Measurements from ENCODE around the gene CDH11. TPM values are rescaled to one million over a fixed set of nuclear protein-coding genes. Genes with fewer than 3 reads are reported as not detected.

Gene CDH11
- total RNA-seq, 6 experiments from 2014 or later, result 1.2 to 6.6 (median 3.0) TPM

DNA sequence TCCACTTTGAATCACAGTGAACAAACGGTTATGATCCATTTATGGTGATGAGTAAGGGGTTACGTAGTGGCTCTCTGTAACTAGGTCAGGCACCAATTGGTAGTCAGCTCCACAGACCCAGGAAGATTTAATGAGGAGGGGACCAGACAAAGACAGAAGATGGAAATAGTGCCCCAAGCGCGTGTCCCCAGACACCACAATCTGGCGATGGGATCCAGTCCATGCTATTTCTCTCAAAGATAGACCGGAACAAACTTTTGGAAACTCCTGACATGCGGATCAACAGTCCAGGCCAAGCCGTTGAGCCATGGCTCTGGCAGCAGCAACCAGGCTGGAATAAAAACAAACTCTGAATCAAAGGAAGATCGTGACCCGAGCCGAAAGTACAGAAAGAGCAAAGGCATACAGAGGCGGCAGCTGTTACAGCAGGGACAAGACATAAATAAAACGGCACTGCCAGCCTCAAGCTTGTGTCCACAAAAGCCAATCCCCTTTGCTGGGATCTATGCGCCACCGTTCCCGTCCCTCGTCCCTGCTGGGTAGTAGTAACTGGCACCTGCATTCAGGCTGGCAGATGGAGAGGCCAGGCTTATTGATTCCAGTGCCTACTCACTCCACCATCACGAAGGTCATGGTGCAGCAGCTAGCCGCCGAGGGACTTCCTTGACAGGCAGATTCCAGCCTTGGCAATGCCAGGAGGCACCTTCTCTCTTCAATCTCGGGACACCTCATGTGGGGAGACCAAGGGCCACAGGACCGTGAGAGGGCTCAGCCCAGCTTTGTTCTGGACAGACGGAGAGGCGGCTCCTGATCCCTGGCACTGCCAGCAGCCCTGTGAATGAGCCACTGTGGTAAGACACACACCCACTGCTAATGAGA is 50.2 kb downstream of the CDH11 start:
- Histone ChIP-seq H3K4me1 (no peaks in the 10 kb centered on the region), H3K27me3 (no peaks in the 10 kb centered on the region), H3K9me3 (no peaks in the 10 kb centered on the region), H3K4me3 (no peak overlapping the region), H3K27ac (no peak overlapping the region), H3K36me3 (no peaks in the 10 kb centered on the region)
- TF ChIP-seq, protein P1, sequence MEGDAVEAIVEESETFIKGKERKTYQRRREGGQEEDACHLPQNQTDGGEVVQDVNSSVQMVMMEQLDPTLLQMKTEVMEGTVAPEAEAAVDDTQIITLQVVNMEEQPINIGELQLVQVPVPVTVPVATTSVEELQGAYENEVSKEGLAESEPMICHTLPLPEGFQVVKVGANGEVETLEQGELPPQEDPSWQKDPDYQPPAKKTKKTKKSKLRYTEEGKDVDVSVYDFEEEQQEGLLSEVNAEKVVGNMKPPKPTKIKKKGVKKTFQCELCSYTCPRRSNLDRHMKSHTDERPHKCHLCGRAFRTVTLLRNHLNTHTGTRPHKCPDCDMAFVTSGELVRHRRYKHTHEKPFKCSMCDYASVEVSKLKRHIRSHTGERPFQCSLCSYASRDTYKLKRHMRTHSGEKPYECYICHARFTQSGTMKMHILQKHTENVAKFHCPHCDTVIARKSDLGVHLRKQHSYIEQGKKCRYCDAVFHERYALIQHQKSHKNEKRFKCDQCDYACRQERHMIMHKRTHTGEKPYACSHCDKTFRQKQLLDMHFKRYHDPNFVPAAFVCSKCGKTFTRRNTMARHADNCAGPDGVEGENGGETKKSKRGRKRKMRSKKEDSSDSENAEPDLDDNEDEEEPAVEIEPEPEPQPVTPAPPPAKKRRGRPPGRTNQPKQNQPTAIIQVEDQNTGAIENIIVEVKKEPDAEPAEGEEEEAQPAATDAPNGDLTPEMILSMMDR (IDR thresholded peaks at IDR 0.05), result no peak
- TF ChIP-seq POLR2A (IDR thresholded peaks at IDR 0.05), result no peak
- ATAC-seq (peak in 2 of 4 donors; percentile 10), DNase-seq (no peak)
- WGBS (ENCODE audit: insufficient coverage, low coverage, low lambda C conversion rate, missing lambda C conversion rate), result 58% methylated on average over 10 of the region's 24 CpGs
- intact Hi-C loops (cut with DNase I), result no loop called here

DNA sequence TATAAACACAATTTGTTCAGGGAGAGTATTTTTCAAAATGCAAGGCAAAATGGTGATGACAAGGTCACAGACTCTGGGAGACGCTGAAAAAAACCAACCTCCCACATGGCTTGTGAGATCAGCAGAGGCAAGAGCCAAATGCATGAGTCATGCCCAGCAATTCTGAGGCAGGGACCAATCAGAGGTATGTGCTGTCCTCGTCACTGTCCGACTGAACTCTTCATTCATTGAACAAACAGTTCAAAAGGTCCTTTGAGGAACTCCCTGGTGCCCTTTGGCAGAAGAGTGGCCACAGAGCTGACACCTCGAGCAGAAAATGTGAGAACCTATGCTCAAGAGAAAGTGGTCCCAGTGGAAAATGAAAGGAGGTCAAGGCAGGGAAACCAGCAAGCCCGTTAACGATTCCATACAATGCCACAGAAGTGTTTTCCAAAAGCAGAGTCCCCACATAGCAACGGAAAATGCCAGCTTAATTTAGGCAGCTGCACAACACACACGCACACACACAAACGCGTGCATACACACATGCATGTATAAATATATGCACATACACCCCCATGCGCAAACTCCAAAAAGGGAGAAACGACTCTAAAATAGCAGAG is 50.9 kb downstream of the CDH11 start:
- 69% methylated on average over 12 of the region's 12 CpGs for WGBS (ENCODE audit: insufficient coverage, low coverage, low lambda C conversion rate, missing lambda C conversion rate)
- DNase-seq, result peak in 2 of 3 donors; percentile 28 to 44
- H3K9me3 ChIP-seq, result no peaks in the 10 kb centered on the region
- H3K27ac ChIP-seq, result no peak overlapping the region
- no peaks in the 10 kb centered on the region for H3K4me1 ChIP-seq
- TF ChIP-seq POLR2A (IDR thresholded peaks at IDR 0.05), result no peak
- TF ChIP-seq, protein P1 (IDR thresholded peaks at IDR 0.05), result no peak
- H3K27me3 ChIP-seq, result no peaks in the 10 kb centered on the region
- peak; percentile 68 to 97 (median 76) for ATAC-seq
- no peaks in the 10 kb centered on the region for H3K36me3 ChIP-seq
- intact Hi-C loops (cut with DNase I), result no loop called here
- H3K4me3 ChIP-seq, result no peak overlapping the region

DNA sequence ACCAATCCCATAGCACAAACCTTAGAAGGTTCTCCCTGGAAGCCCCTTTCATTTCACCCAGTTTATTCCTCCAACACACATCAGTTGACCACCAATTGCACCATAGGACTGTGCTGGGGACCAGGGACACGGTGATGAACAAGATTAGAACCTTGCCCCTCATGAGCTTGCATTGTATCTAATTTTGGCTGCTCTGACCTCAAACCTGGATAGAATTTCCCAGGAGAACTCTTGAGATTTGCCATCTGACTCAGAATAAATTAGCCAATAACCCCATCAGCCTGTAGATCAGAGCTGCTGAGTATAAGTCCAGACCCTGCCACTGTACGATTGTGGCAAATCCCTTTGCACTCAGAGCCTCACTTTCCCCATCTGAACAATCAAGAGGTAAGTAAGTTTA is 52.1 kb downstream of the CDH11 start:
- no peaks in the 10 kb centered on the region for H3K36me3 ChIP-seq
- H3K4me1 ChIP-seq, result no peaks in the 10 kb centered on the region
- H3K27me3 ChIP-seq, result no peaks in the 10 kb centered on the region
- H3K27ac ChIP-seq, result no peak overlapping the region
- H3K4me3 ChIP-seq, result no peak overlapping the region
- ATAC-seq, result no peak
- no peak for DNase-seq
- TF ChIP-seq, protein P1 (IDR thresholded peaks at IDR 0.05), result no peak
- 42% methylated on average over 2 of the region's 2 CpGs for WGBS (ENCODE audit: insufficient coverage, low coverage, low lambda C conversion rate, missing lambda C conversion rate)
- intact Hi-C loops (cut with DNase I), result no loop called here
- no peaks in the 10 kb centered on the region for H3K9me3 ChIP-seq

DNA sequence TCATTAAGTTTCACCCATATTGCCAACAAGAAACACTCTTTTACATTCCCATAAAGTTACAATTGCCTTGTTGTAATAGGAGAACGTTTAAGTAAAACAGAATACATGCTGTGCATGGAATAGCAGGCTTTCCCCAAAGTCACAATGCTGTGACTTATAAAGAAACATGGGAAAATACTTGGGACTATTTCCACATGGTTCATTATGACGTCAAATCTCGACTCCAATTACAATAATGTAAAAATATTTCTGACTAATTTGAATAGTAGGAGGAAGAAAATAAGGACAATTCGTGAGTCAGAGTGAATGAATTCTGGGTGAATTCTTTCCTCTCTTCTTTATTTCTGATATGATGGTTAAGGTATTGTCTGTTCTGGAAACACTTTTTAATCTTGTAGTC is 52.8 kb downstream of the CDH11 start:
- no peaks in the 10 kb centered on the region for H3K36me3 ChIP-seq

More for the DNA sequence above, 52.8 kb downstream of the CDH11 start:
- no peak for DNase-seq
- TF ChIP-seq, protein P1 (IDR thresholded peaks at IDR 0.05), result no peak
- TF ChIP-seq POLR2A (IDR thresholded peaks at IDR 0.05), result no peak
- H3K9me3 ChIP-seq, result no peaks in the 10 kb centered on the region
- ATAC-seq, result no peak
- no peaks in the 10 kb centered on the region for H3K4me1 ChIP-seq
- WGBS (ENCODE audit: insufficient coverage, low coverage, low lambda C conversion rate, missing lambda C conversion rate), result 31% methylated on average over 4 of the region's 4 CpGs
- H3K4me3 ChIP-seq, result no peak overlapping the region
- no peak overlapping the region for H3K27ac ChIP-seq
- no peaks in the 10 kb centered on the region for H3K27me3 ChIP-seq
- intact Hi-C loops (cut with DNase I), result no loop called here
